ENCODE results near the gene CARS1.

GRCh38 chr11:3043315-3043871, 13.8 kb downstream of the CARS1 start:
- TF ChIP-seq, protein P1, sequence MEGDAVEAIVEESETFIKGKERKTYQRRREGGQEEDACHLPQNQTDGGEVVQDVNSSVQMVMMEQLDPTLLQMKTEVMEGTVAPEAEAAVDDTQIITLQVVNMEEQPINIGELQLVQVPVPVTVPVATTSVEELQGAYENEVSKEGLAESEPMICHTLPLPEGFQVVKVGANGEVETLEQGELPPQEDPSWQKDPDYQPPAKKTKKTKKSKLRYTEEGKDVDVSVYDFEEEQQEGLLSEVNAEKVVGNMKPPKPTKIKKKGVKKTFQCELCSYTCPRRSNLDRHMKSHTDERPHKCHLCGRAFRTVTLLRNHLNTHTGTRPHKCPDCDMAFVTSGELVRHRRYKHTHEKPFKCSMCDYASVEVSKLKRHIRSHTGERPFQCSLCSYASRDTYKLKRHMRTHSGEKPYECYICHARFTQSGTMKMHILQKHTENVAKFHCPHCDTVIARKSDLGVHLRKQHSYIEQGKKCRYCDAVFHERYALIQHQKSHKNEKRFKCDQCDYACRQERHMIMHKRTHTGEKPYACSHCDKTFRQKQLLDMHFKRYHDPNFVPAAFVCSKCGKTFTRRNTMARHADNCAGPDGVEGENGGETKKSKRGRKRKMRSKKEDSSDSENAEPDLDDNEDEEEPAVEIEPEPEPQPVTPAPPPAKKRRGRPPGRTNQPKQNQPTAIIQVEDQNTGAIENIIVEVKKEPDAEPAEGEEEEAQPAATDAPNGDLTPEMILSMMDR (IDR thresholded peaks at IDR 0.05) = no peak
- no peak for TF ChIP-seq POLR2A (IDR thresholded peaks at IDR 0.05)

All from body of pancreas (tissue), 4 donors.